Mammary epithelial cell (primary cell): ENCODE data around the gene MPRIP.

ENCODE experiments used
- EZH2 ChIP-seq: IDR thresholded peaks from 2 replicates; pipeline ENCODE4 v1.6.1; 2012; ENCODE audit warnings: low read length, inconsistent platforms, borderline replicate concordance
- TF ChIP-seq, protein P1 (sequence below), 2 donors: IDR thresholded peaks in 1 of 2; conservative IDR thresholded peaks in 1 of 2; 2 replicates each; pipeline ENCODE4 v1.5.1; 2011 to 2012; ENCODE audit warnings: inconsistent platforms in 2 of 2, low read length in 2 of 2, mild to moderate bottlenecking in 2 of 2, control low read depth in 1 of 2, low read depth in 1 of 2; ENCODE audit not compliant: insufficient read depth in 1 of 2; ENCODE audit errors: extremely low read depth in 1 of 2

DNA sequence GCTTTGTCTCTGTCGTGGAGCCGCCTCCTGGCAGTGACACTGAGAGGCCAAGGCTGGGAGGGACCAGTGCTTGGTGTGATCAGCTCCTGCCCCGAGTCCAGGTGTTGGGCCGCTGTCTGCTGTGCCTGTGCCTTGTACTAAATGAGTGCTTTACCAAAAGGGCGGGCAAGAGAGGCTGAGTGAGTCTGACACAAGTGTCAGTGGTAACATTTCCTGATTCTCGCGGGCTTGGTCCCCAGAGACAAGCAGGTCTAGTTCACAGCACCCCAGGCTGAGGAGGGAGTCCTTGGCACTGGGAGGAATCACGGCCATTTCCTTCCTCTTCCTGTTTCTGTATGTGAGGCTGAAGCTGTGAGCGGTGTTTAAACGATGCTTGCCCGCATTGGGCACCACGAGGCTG lies 133.7 kb downstream of the MPRIP start:
- TF ChIP-seq, protein P1, sequence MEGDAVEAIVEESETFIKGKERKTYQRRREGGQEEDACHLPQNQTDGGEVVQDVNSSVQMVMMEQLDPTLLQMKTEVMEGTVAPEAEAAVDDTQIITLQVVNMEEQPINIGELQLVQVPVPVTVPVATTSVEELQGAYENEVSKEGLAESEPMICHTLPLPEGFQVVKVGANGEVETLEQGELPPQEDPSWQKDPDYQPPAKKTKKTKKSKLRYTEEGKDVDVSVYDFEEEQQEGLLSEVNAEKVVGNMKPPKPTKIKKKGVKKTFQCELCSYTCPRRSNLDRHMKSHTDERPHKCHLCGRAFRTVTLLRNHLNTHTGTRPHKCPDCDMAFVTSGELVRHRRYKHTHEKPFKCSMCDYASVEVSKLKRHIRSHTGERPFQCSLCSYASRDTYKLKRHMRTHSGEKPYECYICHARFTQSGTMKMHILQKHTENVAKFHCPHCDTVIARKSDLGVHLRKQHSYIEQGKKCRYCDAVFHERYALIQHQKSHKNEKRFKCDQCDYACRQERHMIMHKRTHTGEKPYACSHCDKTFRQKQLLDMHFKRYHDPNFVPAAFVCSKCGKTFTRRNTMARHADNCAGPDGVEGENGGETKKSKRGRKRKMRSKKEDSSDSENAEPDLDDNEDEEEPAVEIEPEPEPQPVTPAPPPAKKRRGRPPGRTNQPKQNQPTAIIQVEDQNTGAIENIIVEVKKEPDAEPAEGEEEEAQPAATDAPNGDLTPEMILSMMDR (conservative IDR thresholded peaks at IDR 0.05 in 1 of 2, IDR thresholded peaks at IDR 0.05 in 1 of 2; ENCODE audit: extremely low read depth in 1 of 2, insufficient read depth in 1 of 2, low read depth in 1 of 2, low read length in 2 of 2): no peak
- no peak for TF ChIP-seq EZH2
